ENCODE results near the gene JAK1. TPM values are rescaled to one million over a fixed set of nuclear protein-coding genes. Genes with fewer than 3 reads are reported as not detected.

Gene JAK1
- total and polyA plus RNA-seq, 2 experiments from 2014 or later, result 8.0 to 19.5 TPM

GRCh38 chr1:64913361-64914015, 52.9 kb downstream of the JAK1 start (continued):
- TF ChIP-seq ZNF462 (CRISPR knock-in tag; IDR thresholded peaks at IDR 0.05), result no peak
- no peak for TF ChIP-seq ETS1 (IDR thresholded peaks at IDR 0.05)

- H3K27me3 Mint-ChIP-seq (ENCODE audit: insufficient read depth, low read depth, poor library complexity), result peaks cover 1% of the 10 kb centered on the region
- peaks cover 20% of the 10 kb centered on the region for H3K4me1 Mint-ChIP-seq
- Histone ChIP-seq H3F3A (replicated peaks; ENCODE audit: low read depth) (no peaks in the 10 kb centered on the region), H2AFZ (no peak overlapping the region), H3K27me3 (ENCODE audit: insufficient read depth) (no peaks in the 10 kb centered on the region), H3K4me2 (no peak overlapping the region), H3K9me2 (ENCODE audit: insufficient read depth) (no peaks in the 10 kb centered on the region), H3K79me2 (replicated peaks; ENCODE audit: insufficient read depth) (0 out of 2 replicates have a peak, but pooled peaks cover 13% of the 10 kb centered on the region), H3K4me1 (ENCODE audit: insufficient read depth) (peaks cover 22% of the 10 kb centered on the region), H3K27ac (ENCODE audit: low read depth) (no peak overlapping the region), H3K4me3 (no peak overlapping the region), H3K36me3 (ENCODE audit: insufficient read depth) (no peaks in the 10 kb centered on the region), H4K20me1 (replicated peaks; ENCODE audit: insufficient read depth) (no peaks in the 10 kb centered on the region)
- H3K4me3 Mint-ChIP-seq, result no peak overlapping the region
- no peak for DNase-seq (ENCODE audit: low spot score)
- H3K9me3 Mint-ChIP-seq, result no peaks in the 10 kb centered on the region; the same call in 2 of the 3 replicates
- H3K36me3 Mint-ChIP-seq (ENCODE audit: low read depth), result no peaks in the 10 kb centered on the region
- H3K27ac Mint-ChIP-seq, result no peak overlapping the region
- no peak for ATAC-seq
- no peak for TF ChIP-seq STAT1 (IDR thresholded peaks at IDR 0.05; ENCODE audit: unreplicated experiment)
- TF ChIP-seq JUNB (IDR thresholded peaks at IDR 0.05; ENCODE audit: unreplicated experiment), result no peak
- TF ChIP-seq ZNF462 (CRISPR knock-in tag; IDR thresholded peaks at IDR 0.05), result no peak
These were observed 54.2 kb downstream of the JAK1 start for GRCh38 chr1:64912191-64912590.

Data from GM23338 (cell line).